ENCODE measurements around the gene FARS2.

The FARS2 gene

GRCh38 chr6:5738211-5738610 is 476.9 kb downstream of the FARS2 start:
- no peak for DNase-seq

- no peak for DNase-seq
Measured at GRCh38 chr6:5744497-5744896, 483.2 kb downstream of the FARS2 start.

GRCh38 chr6:5745081-5745480 is 483.8 kb downstream of the FARS2 start:
- no peak for DNase-seq

- no peak for DNase-seq
Measured at GRCh38 chr6:5746053-5746758, 484.9 kb downstream of the FARS2 start.

- no peak for DNase-seq
Measured at GRCh38 chr6:5746759-5747130, 485.4 kb downstream of the FARS2 start.

- DNase-seq, result no peak
Measured at GRCh38 chr6:5747379-5747778, 486.1 kb downstream of the FARS2 start.

GRCh38 chr6:5749016-5749650 is 487.8 kb downstream of the FARS2 start:
- no peak for DNase-seq

- no peak for DNase-seq
Measured at GRCh38 chr6:5749651-5750215, 488.4 kb downstream of the FARS2 start.

- no peak for DNase-seq
Measured at GRCh38 chr6:5751525-5752390, 490.4 kb downstream of the FARS2 start.

GRCh38 chr6:5752391-5752680 is 491.0 kb downstream of the FARS2 start:
- DNase-seq, result no peak

GRCh38 chr6:5753209-5753608 is 491.9 kb downstream of the FARS2 start:
- no peak for DNase-seq

- DNase-seq, result no peak
Measured at GRCh38 chr6:5754904-5755303, 493.6 kb downstream of the FARS2 start.

GRCh38 chr6:5759571-5759970 is 498.3 kb downstream of the FARS2 start:
- DNase-seq, result no peak

GRCh38 chr6:5761370-5761769 is 500.1 kb downstream of the FARS2 start:
- no peak for DNase-seq

- no peak for DNase-seq
Measured at GRCh38 chr6:5762561-5762968, 501.3 kb downstream of the FARS2 start.

- DNase-seq, result no peak
Measured at GRCh38 chr6:5763407-5763806, 502.1 kb downstream of the FARS2 start.

GRCh38 chr6:5763871-5764270 is 502.6 kb downstream of the FARS2 start:
- no peak for DNase-seq

- DNase-seq, result no peak
Measured at GRCh38 chr6:5764401-5764955, 503.2 kb downstream of the FARS2 start.

GRCh38 chr6:5765141-5765760 is 503.9 kb downstream of the FARS2 start:
- DNase-seq, result no peak

- DNase-seq, result no peak
Measured at GRCh38 chr6:5766260-5766659, 504.9 kb downstream of the FARS2 start.

GRCh38 chr6:5767471-5767870 is 506.2 kb downstream of the FARS2 start:
- no peak for DNase-seq

GRCh38 chr6:5771211-5771610 is 509.9 kb downstream of the FARS2 start:
- no peak for DNase-seq
